Skeletal muscle tissue (tissue), 4 donors: Measurements from ENCODE around the gene NOC2L. TPM values are rescaled to one million over a fixed set of nuclear protein-coding genes. Genes with fewer than 3 reads are reported as not detected.

ENCODE experiments used
- H3K27ac ChIP-seq: one replicate; pipeline ENCODE4 v1.7.0; 2013; ENCODE audit warnings: mild to moderate bottlenecking, low read depth, low read length, inconsistent platforms
- H3K27me3 ChIP-seq, 3 donors: one replicate each; pipeline ENCODE4 v1.7.0; 2013; ENCODE audit warnings: low read length in 3 of 3; ENCODE audit not compliant: control insufficient read depth in 3 of 3, insufficient read depth in 3 of 3
- H3K36me3 ChIP-seq, 3 donors: one replicate each; pipeline ENCODE4 v1.7.0; 2013; ENCODE audit warnings: low read length in 3 of 3; ENCODE audit not compliant: control insufficient read depth in 3 of 3, insufficient read depth in 3 of 3
- H3K4me1 ChIP-seq, 3 donors: one replicate each; pipeline ENCODE4 v1.7.0; 2013; ENCODE audit warnings: low read length in 3 of 3, mild to moderate bottlenecking in 3 of 3; ENCODE audit not compliant: control insufficient read depth in 3 of 3, insufficient read depth in 3 of 3
- H3K4me3 ChIP-seq, 3 donors: one replicate each; pipeline ENCODE4 v1.7.0; 2013; ENCODE audit warnings: low read length in 3 of 3
- H3K9ac ChIP-seq, 3 donors: one replicate each; pipeline ENCODE4 v1.7.0; 2013; ENCODE audit warnings: low read length in 3 of 3, mild to moderate bottlenecking in 3 of 3, moderate library complexity in 2 of 3, low read depth in 1 of 3
- H3K9me3 ChIP-seq, 3 donors: one replicate each; pipeline ENCODE4 v1.7.0; 2013; ENCODE audit warnings: low read length in 3 of 3; ENCODE audit not compliant: control insufficient read depth in 3 of 3
- total RNA-seq: library from RNA; depleted of rRNA; stranded (reverse); fragments of >200 nt; gene quantifications from one replicate; pipeline ENCODE4 v1.2.3, GENCODE V29; 2014
- donor health status: Osteomylitis.

NOC2L gene
- total RNA-seq, 1 donor from 2014 or later = 47.0 TPM

- peaks cover 0 to 4% (median 3%) of the 10 kb centered on the region in 3 donors for H3K36me3 ChIP-seq
- peaks cover 17 to 34% (median 27%) of the 10 kb centered on the region in 3 donors for H3K4me1 ChIP-seq
- H3K27me3 ChIP-seq = peaks cover 13 to 35% (median 22%) of the 10 kb centered on the region in 3 donors
- no peak overlapping the region for H3K9ac ChIP-seq
- H3K9me3 ChIP-seq = no peaks in the 10 kb centered on the region
- no peak overlapping the region for H3K27ac ChIP-seq
- no peak overlapping the region for H3K4me3 ChIP-seq
Observed at GRCh38 chr1:963301-963651, 4.2 kb upstream of the NOC2L start.

- Histone ChIP-seq H3K27ac (no peak overlapping the region), H3K9ac (no peak overlapping the region)
Observed at GRCh38 chr1:962381-963300, 3.6 kb upstream of the NOC2L start.

GRCh38 chr1:961132-961669 is 2.1 kb upstream of the NOC2L start:
- H3K9me3 ChIP-seq = no peaks in the 10 kb centered on the region
- peaks cover 0 to 15% (median 8%) of the 10 kb centered on the region in 3 donors for H3K27me3 ChIP-seq
- H3K4me3 ChIP-seq = peak overlapping the region in 2 of 3 donors; percentile 56 to 73
- H3K9ac ChIP-seq = peak overlapping the region in 1 of 3 donors; percentile 70
- peaks cover 20 to 34% (median 27%) of the 10 kb centered on the region in 3 donors for H3K4me1 ChIP-seq
- H3K36me3 ChIP-seq = peaks cover 8 to 12% (median 11%) of the 10 kb centered on the region in 3 donors
- no peak overlapping the region for H3K27ac ChIP-seq

More at GRCh38 chr1:962381-963300, 3.6 kb upstream of the NOC2L start:
- Histone ChIP-seq H3K36me3 (peaks cover 0 to 4% (median 3%) of the 10 kb centered on the region in 3 donors), H3K27me3 (peaks cover 6 to 28% (median 16%) of the 10 kb centered on the region in 3 donors), H3K9me3 (no peaks in the 10 kb centered on the region), H3K4me3 (no peak overlapping the region), H3K4me1 (peaks cover 23 to 36% (median 32%) of the 10 kb centered on the region in 3 donors)

GRCh38 chr1:960363-961131 is 1.5 kb upstream of the NOC2L start, which contains the start of gene KLHL17:
Gene KLHL17, plus strand, starts transcription at chr1:960584. Its CDS starts 110 bp downstream, at chr1:960694.
- Histone ChIP-seq H3K27ac (no peak within 1 kb of the TSS), H3K4me3 (peak within 1 kb of the TSS; percentile 14 to 86 (median 73)), H3K9ac (peak within 1 kb of the TSS in 1 of 3 donors; percentile 70)

GRCh38 chr1:959731-960362 is 791 bp upstream of the NOC2L start:
- peaks cover 0 to 3% (median 0%) of the 10 kb centered on the region in 3 donors for H3K27me3 ChIP-seq
- H3K9me3 ChIP-seq = no peaks in the 10 kb centered on the region
- peak overlapping the region in 1 of 3 donors; percentile 50 for H3K9ac ChIP-seq
- H3K36me3 ChIP-seq = peaks cover 20 to 26% (median 21%) of the 10 kb centered on the region in 3 donors
- H3K4me3 ChIP-seq = peak overlapping the region in 2 of 3 donors; percentile 41 to 86
- H3K4me1 ChIP-seq = peaks cover 18 to 28% (median 21%) of the 10 kb centered on the region in 3 donors
- H3K27ac ChIP-seq = no peak overlapping the region

More at GRCh38 chr1:960363-961131, 1.5 kb upstream of the NOC2L start, which contains the start of gene KLHL17:
- Histone ChIP-seq H3K4me1 (peaks cover 18 to 28% (median 21%) of the 10 kb centered on the region in 3 donors), H3K36me3 (peaks cover 14 to 19% (median 17%) of the 10 kb centered on the region in 3 donors), H3K27me3 (peaks cover 0 to 9% (median 2%) of the 10 kb centered on the region in 3 donors), H3K9me3 (no peaks in the 10 kb centered on the region)

- Histone ChIP-seq H3K36me3 (peaks cover 50 to 53% (median 52%) of the 10 kb centered on the region in 3 donors), H3K9ac (no peak overlapping the region), H3K9me3 (no peaks in the 10 kb centered on the region), H3K27me3 (peaks cover 0 to 2% (median 0%) of the 10 kb centered on the region in 3 donors), H3K4me3 (no peak overlapping the region), H3K27ac (no peak overlapping the region), H3K4me1 (peaks cover 18 to 28% (median 21%) of the 10 kb centered on the region in 3 donors)
Observed at GRCh38 chr1:956636-957035, 2.4 kb downstream of the NOC2L start.

GRCh38 chr1:955474-955873 is 3.6 kb downstream of the NOC2L start:
- H3K27me3 ChIP-seq = peaks cover 0 to 2% (median 0%) of the 10 kb centered on the region in 3 donors
- H3K4me1 ChIP-seq = peaks cover 13 to 23% (median 18%) of the 10 kb centered on the region in 3 donors
- no peak overlapping the region for H3K27ac ChIP-seq
- no peak overlapping the region for H3K9ac ChIP-seq
- peaks cover 60 to 65% (median 63%) of the 10 kb centered on the region in 3 donors for H3K36me3 ChIP-seq
- H3K9me3 ChIP-seq = no peaks in the 10 kb centered on the region
- H3K4me3 ChIP-seq = no peak overlapping the region

GRCh38 chr1:954927-955326 is 4.1 kb downstream of the NOC2L start:
- H3K4me1 ChIP-seq = peaks cover 13 to 23% (median 18%) of the 10 kb centered on the region in 3 donors
- H3K4me3 ChIP-seq = no peak overlapping the region
- no peak overlapping the region for H3K27ac ChIP-seq
- H3K9me3 ChIP-seq = no peaks in the 10 kb centered on the region
- H3K36me3 ChIP-seq = peaks cover 65 to 70% (median 68%) of the 10 kb centered on the region in 3 donors
- H3K9ac ChIP-seq = no peak overlapping the region
- H3K27me3 ChIP-seq = peaks cover 0 to 2% (median 0%) of the 10 kb centered on the region in 3 donors
